GM12864 (cell line): ENCODE results near the gene LBHD2.
A peak's percentile ranks its signal among the peaks of the same experiment; 100 is the strongest.
"Not testable (repeated sequence)": the region's sequence is repeated elsewhere in the genome, so short reads cannot be mapped to it uniquely, and the experiment has no call there.

Experiments used
- DNase-seq: peaks from one replicate; pipeline ENCODE4 v3.0.0-alpha.2; 2011; ENCODE audit warnings: low read depth
- H3K4me3 ChIP-seq: 2 replicates; pipeline ENCODE4 v1.5.1; 2011; ENCODE audit warnings: mild to moderate bottlenecking, low read depth, low read length, control low read depth
- TF ChIP-seq, protein P1 (sequence below): IDR thresholded peaks from 2 replicates; pipeline ENCODE4 v1.5.1; 2011; ENCODE audit warnings: low read depth, mild to moderate bottlenecking, moderate library complexity, low read length, control low read depth, inconsistent platforms; ENCODE audit errors: missing control alignments

LBHD2 gene

DNA sequence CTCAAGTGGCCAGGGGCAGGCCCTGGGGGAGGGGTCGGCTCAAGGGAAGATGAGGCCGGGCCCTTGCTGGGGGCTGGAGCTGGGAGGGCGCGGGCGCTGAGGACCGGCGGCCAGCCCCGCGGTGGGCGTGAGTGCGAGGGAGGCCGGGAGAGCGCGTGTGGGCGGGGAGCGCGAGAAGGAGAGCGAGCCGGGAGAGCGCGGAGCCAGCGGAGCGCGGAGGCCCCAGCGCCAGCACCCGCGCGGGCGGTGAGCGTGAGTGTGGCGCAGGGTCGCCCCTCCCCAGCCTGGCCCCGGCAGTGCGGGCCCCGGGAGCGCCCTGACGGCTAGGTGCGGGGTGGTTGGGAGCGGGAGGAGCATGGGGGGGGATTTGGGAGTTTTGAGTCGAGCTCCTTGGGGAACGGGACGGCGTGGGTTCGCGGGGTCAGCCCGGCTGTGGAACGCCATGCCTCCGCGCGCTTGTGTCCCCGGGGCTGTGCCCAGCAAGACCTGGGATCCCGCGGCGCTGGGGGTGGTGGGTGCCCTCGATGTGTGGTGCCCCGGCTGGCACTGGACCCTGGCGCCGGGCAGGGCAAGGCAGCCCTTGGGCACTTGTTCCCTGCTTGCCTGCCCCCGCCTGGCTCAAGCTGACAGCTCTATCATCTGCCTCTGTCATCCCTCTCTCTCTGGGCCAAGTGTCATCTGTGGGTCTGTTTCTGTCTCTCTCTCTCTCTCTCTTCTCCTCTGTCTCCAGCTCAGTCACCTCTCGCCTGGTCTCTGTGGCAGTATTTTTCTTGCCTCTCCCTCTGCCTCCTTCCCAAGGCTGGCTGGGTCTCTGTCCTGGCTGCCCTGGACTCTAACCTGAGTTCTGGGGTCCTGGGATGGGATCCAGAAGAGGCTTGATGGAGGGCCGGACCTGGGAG lies at the start of gene LBHD2:
TSS of gene LBHD2 (plus strand) at position 190 of the 899 bp plus-strand sequence. CDS start 1,803 bp downstream, outside the sequence.
- TF ChIP-seq, protein P1, sequence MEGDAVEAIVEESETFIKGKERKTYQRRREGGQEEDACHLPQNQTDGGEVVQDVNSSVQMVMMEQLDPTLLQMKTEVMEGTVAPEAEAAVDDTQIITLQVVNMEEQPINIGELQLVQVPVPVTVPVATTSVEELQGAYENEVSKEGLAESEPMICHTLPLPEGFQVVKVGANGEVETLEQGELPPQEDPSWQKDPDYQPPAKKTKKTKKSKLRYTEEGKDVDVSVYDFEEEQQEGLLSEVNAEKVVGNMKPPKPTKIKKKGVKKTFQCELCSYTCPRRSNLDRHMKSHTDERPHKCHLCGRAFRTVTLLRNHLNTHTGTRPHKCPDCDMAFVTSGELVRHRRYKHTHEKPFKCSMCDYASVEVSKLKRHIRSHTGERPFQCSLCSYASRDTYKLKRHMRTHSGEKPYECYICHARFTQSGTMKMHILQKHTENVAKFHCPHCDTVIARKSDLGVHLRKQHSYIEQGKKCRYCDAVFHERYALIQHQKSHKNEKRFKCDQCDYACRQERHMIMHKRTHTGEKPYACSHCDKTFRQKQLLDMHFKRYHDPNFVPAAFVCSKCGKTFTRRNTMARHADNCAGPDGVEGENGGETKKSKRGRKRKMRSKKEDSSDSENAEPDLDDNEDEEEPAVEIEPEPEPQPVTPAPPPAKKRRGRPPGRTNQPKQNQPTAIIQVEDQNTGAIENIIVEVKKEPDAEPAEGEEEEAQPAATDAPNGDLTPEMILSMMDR, result no peak
- H3K4me3 ChIP-seq, result no peak within 1 kb of the TSS
- DNase-seq, result no peak

DNA sequence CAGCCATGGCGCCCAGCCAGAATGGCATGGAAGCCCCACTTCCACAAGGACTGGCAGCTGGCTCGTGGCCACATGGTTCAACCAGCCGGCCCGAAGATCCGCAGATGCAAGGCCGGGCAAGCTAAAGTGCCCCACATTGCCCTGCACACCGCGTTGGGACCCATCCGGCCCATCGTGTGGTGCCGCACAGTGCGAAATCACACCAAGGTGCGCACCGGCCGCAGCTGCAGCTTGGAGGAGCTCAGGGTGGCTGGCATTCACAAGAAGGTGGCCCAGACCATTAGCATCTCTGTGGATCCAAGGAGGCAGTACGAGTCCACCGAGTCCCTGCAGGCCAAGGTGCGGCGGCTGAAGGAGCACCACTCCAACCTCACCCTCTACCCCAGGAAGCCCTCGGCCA lies 42.5 kb upstream of the LBHD2 start:
- TF ChIP-seq, protein P1, result no peak
- H3K4me3 ChIP-seq, result no peak overlapping the region
- no peak for DNase-seq

DNA sequence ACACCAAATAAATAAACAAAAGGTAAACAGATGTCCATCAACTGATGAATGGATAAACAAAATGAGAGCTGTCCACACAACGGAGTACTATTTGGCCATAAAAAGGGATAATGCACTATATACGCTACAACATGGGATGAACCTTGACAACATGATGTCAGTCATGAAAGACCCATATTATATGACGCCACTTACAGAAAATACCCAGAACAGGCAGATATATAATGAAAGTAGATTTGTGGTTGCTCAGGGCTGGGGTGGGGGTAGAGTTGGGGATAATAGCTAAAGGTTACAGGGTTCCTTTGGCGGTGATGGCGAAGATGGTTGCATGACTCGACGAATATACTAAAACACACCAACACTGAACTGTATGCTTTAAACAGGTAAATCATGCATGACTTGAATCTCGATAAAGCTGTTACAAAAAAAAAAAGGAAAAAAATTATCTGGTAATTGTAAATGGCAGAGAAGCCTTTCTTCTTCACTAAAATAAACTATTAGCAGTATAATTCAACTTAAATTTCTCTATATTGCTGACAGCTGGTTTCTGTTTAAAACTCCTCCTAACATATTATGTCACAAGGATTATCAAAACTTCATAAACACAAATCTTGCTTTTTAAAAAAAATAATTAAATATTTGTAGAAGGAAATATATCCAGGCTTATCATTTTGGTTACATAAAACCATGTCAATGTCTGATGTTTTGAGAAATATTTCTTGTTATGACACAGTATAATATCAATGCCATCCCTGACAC lies 40.6 kb upstream of the LBHD2 start:
- H3K4me3 ChIP-seq, result no peak overlapping the region; the same call in 1 of the 2 replicates
- TF ChIP-seq, protein P1, result no peak
- no peak for DNase-seq

DNA sequence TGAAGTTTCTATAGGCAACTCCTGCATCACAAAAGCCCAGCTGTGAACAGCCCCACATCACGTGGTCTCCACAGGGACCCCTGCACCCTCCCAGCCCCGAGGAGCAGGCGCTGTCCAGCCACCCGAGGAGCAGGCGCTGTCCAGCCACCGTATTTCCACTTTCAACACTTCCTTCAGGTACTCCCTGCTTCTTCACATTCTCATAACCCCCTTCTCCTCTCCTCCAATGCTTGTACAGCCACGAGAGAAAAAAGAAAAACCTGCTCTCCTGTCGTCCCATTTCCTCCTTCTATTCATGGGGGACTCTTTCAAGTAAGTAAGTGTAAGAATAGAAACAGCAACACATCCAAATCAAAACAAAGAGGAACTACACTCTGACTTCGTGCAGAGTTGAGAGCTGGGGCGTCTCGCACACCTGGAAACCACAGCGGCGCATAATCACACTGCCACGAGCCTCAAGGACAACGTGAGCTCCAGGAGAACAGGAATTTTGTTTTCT lies 38.6 kb upstream of the LBHD2 start:
- TF ChIP-seq, protein P1, result no peak
- no peak for DNase-seq
- H3K4me3 ChIP-seq, result peak overlapping the region; percentile 39

DNA sequence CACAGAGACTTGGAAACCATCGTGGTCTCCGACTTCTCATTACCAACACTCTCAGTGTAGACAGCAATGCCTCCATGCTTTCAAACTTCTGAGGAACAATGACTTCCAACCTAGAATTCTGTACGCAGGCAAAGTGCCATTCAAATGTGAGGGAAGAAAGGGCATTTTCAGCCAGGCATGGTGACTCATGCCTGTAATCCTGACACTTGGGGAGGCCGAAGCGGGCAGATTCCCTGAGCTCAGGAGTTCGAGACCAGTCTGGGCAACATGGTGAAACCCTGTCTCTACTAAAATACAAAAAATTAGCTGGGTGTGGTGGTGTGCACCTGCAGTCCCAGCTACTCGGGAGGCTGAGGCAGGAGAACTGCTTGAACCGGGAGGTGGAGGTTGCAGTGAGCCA lies 36.6 kb upstream of the LBHD2 start:
- H3K4me3 ChIP-seq, DNase-seq: not testable (repeated sequence)

GRCh38 chr14:103050935-103051334 lies 33.1 kb upstream of the LBHD2 start:
- DNase-seq, result no peak
- TF ChIP-seq, protein P1, result no peak
- no peak overlapping the region for H3K4me3 ChIP-seq

GRCh38 chr14:103052407-103052806 lies 31.6 kb upstream of the LBHD2 start:
- DNase-seq, result no peak

More at GRCh38 chr14:103052407-103052806, 31.6 kb upstream of the LBHD2 start:
- TF ChIP-seq, protein P1, result no peak
- H3K4me3 ChIP-seq, result no peak overlapping the region
